Kidney (tissue), 14 donors: ENCODE measurements around the gene ATP8A2. TPM values are rescaled to one million over a fixed set of nuclear protein-coding genes. Genes with fewer than 3 reads are reported as not detected.

Experiments used
- DNase-seq, 5 donors: peaks; one replicate each; pipeline ENCODE4 v3.0.0-alpha.2; 2013 to 2020
- FAIRE-seq: peaks from 2 replicates; lab custom pipeline; 2012; peaks lifted over from hg19 to GRCh38; lab: Jason Lieb, UNC
- H3K27ac ChIP-seq, 2 donors: one replicate each; pipeline ENCODE4 v1.7.0; 2013; ENCODE audit warnings: low read depth in 2 of 2, low read length in 2 of 2, inconsistent platforms in 1 of 2
- H3K27me3 ChIP-seq: one replicate; pipeline ENCODE4 v1.7.1; 2013; ENCODE audit warnings: low read length, inconsistent platforms; ENCODE audit not compliant: control insufficient read depth, insufficient read depth
- H3K36me3 ChIP-seq, 3 donors: one replicate each; pipeline versions ENCODE4 v1.7.0 to v1.7.1; 2013; ENCODE audit warnings: low read length in 3 of 3, control low read depth in 1 of 3, inconsistent platforms in 1 of 3; ENCODE audit not compliant: insufficient read depth in 3 of 3, control insufficient read depth in 2 of 3
- H3K4me1 ChIP-seq, 3 donors: one replicate each; pipeline versions ENCODE4 v1.7.0 to v1.7.1; 2013; ENCODE audit warnings: low read length in 3 of 3, inconsistent platforms in 1 of 3, low read depth in 1 of 3; ENCODE audit not compliant: control insufficient read depth in 2 of 3, insufficient read depth in 2 of 3
- H3K4me3 ChIP-seq, 3 donors: one replicate each; pipeline versions ENCODE4 v1.7.0 to v1.8.1; 2013; ENCODE audit warnings: low read length in 3 of 3, control low read depth in 1 of 3, inconsistent platforms in 1 of 3
- H3K9ac ChIP-seq, 3 donors: one replicate each; pipeline versions ENCODE4 v1.7.0 to v1.7.1; 2013; ENCODE audit warnings: low read length in 3 of 3, control low read depth in 1 of 3, inconsistent platforms in 1 of 3
- H3K9me3 ChIP-seq, 3 donors: one replicate each; pipeline versions ENCODE4 v1.7.0 to v1.7.1; 2013; ENCODE audit warnings: low read length in 3 of 3, control low read depth in 1 of 3, inconsistent platforms in 1 of 3; ENCODE audit not compliant: control insufficient read depth in 2 of 3, insufficient read depth in 1 of 3
- intact Hi-C: fragments of 100-400 bp; cut with DNase I; formaldehyde crosslinking; loops from one replicate; pipeline ENCODE4 v1.11.1; 2022
- polyA plus RNA-seq: library from polyadenylated mRNA; stranded (reverse); fragments of 350-450 nt; fragmentation: Illumina TruSeq; extraction: RNeasy Lipid Tissue Mini Kit (QIAGEN cat#74804); gene quantifications from one replicate; pipeline ENCODE4 v1.2.3, GENCODE V29; 2014; ENCODE audit warnings: low read depth, low replicate concordance; ENCODE audit not compliant: insufficient read depth
- total RNA-seq: library from RNA; stranded (reverse); fragmentation: NEBNext Ultra II Directional; extraction: Animal tissue kit (Norgen Biotek cat#: 25700); gene quantifications from one replicate; pipeline ENCODE4 v1.2.1, GENCODE V29; 2021
- TF ChIP-seq, protein P1 (sequence below): IDR thresholded peaks from 3 replicates; pipeline ENCODE4 v1.5.1; 2012; ENCODE audit warnings: mild to moderate bottlenecking, moderate library complexity, borderline replicate concordance; ENCODE audit not compliant: insufficient read depth; ENCODE audit errors: extremely low read depth
- donor health status: control.
- donor health status: control.
- donor health status: control.
- donor health status: control.
- donor health status: control.
- donor health status: DM: yes; HTN: yes; CAD: no.
- donor health status: Normal renal cell carcinoma (clear cell type).

ATP8A2 gene
- total and polyA plus RNA-seq, 2 donors from 2014 or later: 0.50 to 0.73 TPM

GRCh38 chr13:25732111-25732865, 360.5 kb downstream of the ATP8A2 start:
- Histone ChIP-seq H3K4me3 (no peak overlapping the region), H3K4me1 (no peaks in the 10 kb centered on the region), H3K27me3 (no peaks in the 10 kb centered on the region), H3K27ac (no peak overlapping the region), H3K9me3 (no peaks in the 10 kb centered on the region), H3K9ac (no peak overlapping the region), H3K36me3 (no peaks in the 10 kb centered on the region)
- TF ChIP-seq, protein P1, sequence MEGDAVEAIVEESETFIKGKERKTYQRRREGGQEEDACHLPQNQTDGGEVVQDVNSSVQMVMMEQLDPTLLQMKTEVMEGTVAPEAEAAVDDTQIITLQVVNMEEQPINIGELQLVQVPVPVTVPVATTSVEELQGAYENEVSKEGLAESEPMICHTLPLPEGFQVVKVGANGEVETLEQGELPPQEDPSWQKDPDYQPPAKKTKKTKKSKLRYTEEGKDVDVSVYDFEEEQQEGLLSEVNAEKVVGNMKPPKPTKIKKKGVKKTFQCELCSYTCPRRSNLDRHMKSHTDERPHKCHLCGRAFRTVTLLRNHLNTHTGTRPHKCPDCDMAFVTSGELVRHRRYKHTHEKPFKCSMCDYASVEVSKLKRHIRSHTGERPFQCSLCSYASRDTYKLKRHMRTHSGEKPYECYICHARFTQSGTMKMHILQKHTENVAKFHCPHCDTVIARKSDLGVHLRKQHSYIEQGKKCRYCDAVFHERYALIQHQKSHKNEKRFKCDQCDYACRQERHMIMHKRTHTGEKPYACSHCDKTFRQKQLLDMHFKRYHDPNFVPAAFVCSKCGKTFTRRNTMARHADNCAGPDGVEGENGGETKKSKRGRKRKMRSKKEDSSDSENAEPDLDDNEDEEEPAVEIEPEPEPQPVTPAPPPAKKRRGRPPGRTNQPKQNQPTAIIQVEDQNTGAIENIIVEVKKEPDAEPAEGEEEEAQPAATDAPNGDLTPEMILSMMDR: no peak
- intact Hi-C loops: no loop called here
- FAIRE-seq (no peak), DNase-seq (no peak)

DNA sequence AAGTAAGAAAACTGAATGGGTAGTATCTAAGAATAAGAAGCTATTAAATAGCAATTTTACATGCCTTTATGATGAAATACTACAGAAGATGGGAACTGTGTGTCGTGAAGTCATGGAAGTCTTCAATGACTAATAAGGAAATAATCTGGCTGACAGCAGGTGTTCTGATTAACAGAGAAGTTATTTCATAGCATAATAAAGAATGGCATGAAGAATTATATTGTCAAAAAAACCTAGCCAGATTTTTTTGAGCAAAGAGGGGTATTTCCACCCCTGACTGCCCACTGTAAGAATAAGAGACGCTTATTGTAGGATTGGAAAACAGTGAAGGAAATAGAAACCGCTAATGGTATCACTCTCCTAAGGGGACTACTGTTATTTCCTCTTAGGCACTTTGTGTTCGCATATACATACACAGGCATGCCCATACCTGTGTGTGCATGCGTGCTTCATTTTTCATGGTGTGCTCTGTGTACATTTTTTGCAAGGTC, 361.3 kb downstream of the ATP8A2 start:
- no peaks in the 10 kb centered on the region for H3K27me3 ChIP-seq
- no peak overlapping the region for H3K9ac ChIP-seq
- no peak overlapping the region for H3K27ac ChIP-seq
- no peak overlapping the region for H3K4me3 ChIP-seq
- intact Hi-C loops: no loop called here
- no peak for DNase-seq
- TF ChIP-seq, protein P1: no peak
- H3K4me1 ChIP-seq: no peaks in the 10 kb centered on the region
- H3K9me3 ChIP-seq: no peaks in the 10 kb centered on the region
- no peaks in the 10 kb centered on the region for H3K36me3 ChIP-seq
- FAIRE-seq: no peak

- Histone ChIP-seq H3K4me3 (no peak overlapping the region), H3K4me1 (no peaks in the 10 kb centered on the region), H3K9ac (no peak overlapping the region), H3K27ac (no peak overlapping the region), H3K9me3 (no peaks in the 10 kb centered on the region), H3K27me3 (no peaks in the 10 kb centered on the region), H3K36me3 (no peaks in the 10 kb centered on the region)
- FAIRE-seq (no peak), DNase-seq (no peak)
- intact Hi-C loops: no loop called here
- TF ChIP-seq, protein P1: no peak
These were observed 362.1 kb downstream of the ATP8A2 start for GRCh38 chr13:25733696-25734435.
